ENCODE data around the gene RETREG1. TPM values are rescaled to one million over a fixed set of nuclear protein-coding genes. Genes with fewer than 3 reads are reported as not detected.
A peak's percentile ranks its signal among the peaks of the same experiment; 100 is the strongest.

RETREG1 gene
- total RNA-seq, 1 experiment from 2014 or later, result 3.4 TPM

GRCh38 chr5:16467363-16468219 is 149.2 kb downstream of the RETREG1 start:
- no peak for TF ChIP-seq CTCF (conservative IDR thresholded peaks at IDR 0.05)
- no peak overlapping the region for H3K23ac ChIP-seq (ENCODE audit: insufficient read length, low read depth, low read length)
- peaks cover 3% of the 10 kb centered on the region for H3K79me1 ChIP-seq (ENCODE audit: insufficient read depth, low read depth, low read length, poor library complexity, severe bottlenecking)
- H3K79me2 ChIP-seq (ENCODE audit: insufficient read depth, low read length), result peaks cover 13% of the 10 kb centered on the region; the same call in 1 of the 2 replicates
- Mint-ChIP-seq H3K27ac (no peak overlapping the region), H3K4me3 (peak overlapping the region; percentile 97 to 99), H3K9me3 (no peaks in the 10 kb centered on the region), H3K4me1 (peaks cover 26 to 29% of the 10 kb centered on the region in 2 experiments), H3K27me3 (ENCODE audit: low read depth) (no peaks in the 10 kb centered on the region; the same call in 1 of the 2 replicates), H3K36me3 (ENCODE audit: insufficient read depth in 1 of 3, low read depth in 3 of 3) (peaks cover 3 to 12% (median 12%) of the 10 kb centered on the region in 3 experiments; a peak in 6 of 7 replicates)
- no peak overlapping the region for H2AK5ac ChIP-seq (ENCODE audit: insufficient read length, low read length)
- H3K23me2 ChIP-seq (ENCODE audit: insufficient read length, low read depth, low read length, poor library complexity, severe bottlenecking), result peaks cover 10% of the 10 kb centered on the region
- no peak overlapping the region for H2BK15ac ChIP-seq (ENCODE audit: low read depth, low read length)
- H3K4me2 ChIP-seq (ENCODE audit: insufficient read depth, insufficient read length, low read length), result no peak overlapping the region
- no peak overlapping the region for H3K4ac ChIP-seq (ENCODE audit: low read depth, low read length)
- no peak for DNase-seq
- H2BK12ac ChIP-seq (ENCODE audit: insufficient read length, low read depth, low read length), result no peak overlapping the region
- H3T11ph ChIP-seq (ENCODE audit: low read length), result no peak overlapping the region
- no peak overlapping the region for H2BK120ac ChIP-seq (ENCODE audit: low read depth, low read length, poor library complexity, severe bottlenecking)
- H2BK20ac ChIP-seq (ENCODE audit: low read depth, low read length, poor library complexity, severe bottlenecking), result no peak overlapping the region
- no peak overlapping the region for H2BK5ac ChIP-seq (ENCODE audit: insufficient read length, low read length)
- H3K4me1 ChIP-seq (ENCODE audit: insufficient read depth, low read length), result no peaks in the 10 kb centered on the region; the same call in 1 of the 2 replicates
- no peak overlapping the region for H3K9ac ChIP-seq (ENCODE audit: extremely low read depth, insufficient read length, low read length)
- H4K5ac ChIP-seq (ENCODE audit: insufficient read length, low read depth, low read length), result no peak overlapping the region
- H2AFZ ChIP-seq (ENCODE audit: low read length), result no peak overlapping the region
- no peak overlapping the region for H3K18ac ChIP-seq (ENCODE audit: insufficient read length, low read depth, low read length)
- H3K9me3 ChIP-seq (ENCODE audit: control insufficient read depth, low read depth, low read length), result no peaks in the 10 kb centered on the region
- no peak overlapping the region for H4K8ac ChIP-seq (replicated peaks; ENCODE audit: insufficient read length, low read depth, low read length)
- H3K27ac ChIP-seq (ENCODE audit: insufficient read length, low read depth, low read length), result no peak overlapping the region
- no peaks in the 10 kb centered on the region for H3K27me3 ChIP-seq (ENCODE audit: insufficient read depth, low read length)
- H4K91ac ChIP-seq (ENCODE audit: insufficient read length, low read depth, low read length), result no peak overlapping the region
- no CpG with 5 or more reads among the region's 3 CpGs for WGBS (ENCODE audit: extremely low coverage, insufficient read length, low lambda C conversion rate)
- peaks cover 4% of the 10 kb centered on the region for H4K20me1 ChIP-seq (ENCODE audit: control insufficient read depth, insufficient read depth, insufficient read length)
- H3K14ac ChIP-seq (ENCODE audit: insufficient read depth, low read length), result no peak overlapping the region
- no peak overlapping the region for H3K56ac ChIP-seq (ENCODE audit: insufficient read length, low read depth, low read length)
